Astrocyte (in vitro differentiated cells and primary cell): Measurements from ENCODE around the gene MTCH1. TPM values are rescaled to one million over a fixed set of nuclear protein-coding genes. Genes with fewer than 3 reads are reported as not detected.

Experiments
- DNase-seq: peaks from one replicate; pipeline ENCODE4 v3.0.0-alpha.2; 2010; ENCODE audit warnings: low read depth
- FAIRE-seq: peaks from 2 replicates; lab custom pipeline; 2011; peaks lifted over from hg19 to GRCh38; lab: Jason Lieb, UNC
- H2AFZ ChIP-seq: 2 replicates; pipeline ENCODE4 v1.6.0; 2012; ENCODE audit warnings: low read depth, low read length, inconsistent platforms
- H3K27ac ChIP-seq: 2 replicates; pipeline ENCODE4 v1.5.1; 2011; ENCODE audit warnings: low read depth, low read length, inconsistent platforms
- H3K27me3 ChIP-seq: 2 replicates; pipeline ENCODE4 v1.6.0; 2011; ENCODE audit warnings: low read length, inconsistent platforms; ENCODE audit not compliant: insufficient read depth
- H3K36me3 ChIP-seq: 2 replicates; pipeline ENCODE4 v1.5.1; 2011; ENCODE audit warnings: low read length, inconsistent platforms; ENCODE audit not compliant: insufficient read depth
- H3K4me1 ChIP-seq: 2 replicates; pipeline ENCODE4 v1.5.1; 2011; ENCODE audit warnings: low read length, inconsistent platforms; ENCODE audit not compliant: insufficient read depth
- H3K4me2 ChIP-seq: 2 replicates; pipeline ENCODE4 v1.6.0; 2012; ENCODE audit warnings: low read length, inconsistent platforms
- H3K4me3 ChIP-seq: 2 replicates; pipeline ENCODE4 v1.5.1; 2011; ENCODE audit warnings: low read depth, mild to moderate bottlenecking, low read length, inconsistent platforms; ENCODE audit not compliant: insufficient read depth
- H3K79me2 ChIP-seq: 2 replicates; pipeline ENCODE4 v1.6.0; 2012; ENCODE audit warnings: mild to moderate bottlenecking, low read length, inconsistent platforms; ENCODE audit not compliant: insufficient read depth
- H3K9ac ChIP-seq: 2 replicates; pipeline ENCODE4 v1.6.0; 2012; ENCODE audit warnings: mild to moderate bottlenecking, low read length, inconsistent platforms
- H3K9me3 ChIP-seq: 2 replicates; pipeline ENCODE4 v1.5.1; 2012; ENCODE audit warnings: low read depth, mild to moderate bottlenecking, low read length, inconsistent platforms; ENCODE audit not compliant: insufficient read depth
- H4K20me1 ChIP-seq: 2 replicates; pipeline ENCODE4 v1.6.0; 2012; ENCODE audit warnings: low read length, inconsistent platforms; ENCODE audit not compliant: insufficient read depth
- H3K27ac Mint-ChIP-seq: one replicate; pipeline ENCODE4 v1.8.0; 2021; ENCODE audit warnings: mild to moderate bottlenecking, mixed read lengths; ENCODE audit not compliant: unreplicated experiment
- H3K27me3 Mint-ChIP-seq: one replicate; pipeline ENCODE4 v1.8.0; 2021; ENCODE audit warnings: low read depth, mixed read lengths; ENCODE audit not compliant: unreplicated experiment
- H3K36me3 Mint-ChIP-seq: one replicate; pipeline ENCODE4 v1.8.0; 2021; ENCODE audit warnings: low read depth, mixed read lengths; ENCODE audit not compliant: unreplicated experiment
- H3K4me1 Mint-ChIP-seq: one replicate; pipeline ENCODE4 v1.8.0; 2021; ENCODE audit warnings: low read depth, mixed read lengths; ENCODE audit not compliant: unreplicated experiment
- H3K4me3 Mint-ChIP-seq: one replicate; pipeline ENCODE4 v1.8.0; 2021; ENCODE audit warnings: mild to moderate bottlenecking, moderate library complexity, mixed read lengths; ENCODE audit not compliant: unreplicated experiment
- H3K9me3 Mint-ChIP-seq: one replicate; pipeline ENCODE4 v1.8.0; 2021; ENCODE audit warnings: mild to moderate bottlenecking, mixed read lengths; ENCODE audit not compliant: unreplicated experiment
- CTCF ChIP-seq: IDR thresholded peaks from 2 replicates; pipeline ENCODE4 v1.5.1; 2011; ENCODE audit warnings: low read depth, mild to moderate bottlenecking, inconsistent platforms, low read length, moderate library complexity; ENCODE audit not compliant: insufficient read depth
- EZH2 ChIP-seq: IDR thresholded peaks from 2 replicates; pipeline ENCODE4 v1.6.1; 2012; ENCODE audit warnings: mild to moderate bottlenecking, low read length, inconsistent platforms; ENCODE audit not compliant: insufficient read depth
- total RNA-seq: library from RNA; stranded (reverse); gene quantifications from 2 replicates; pipeline ENCODE4 v1.2.1, GENCODE V29; 2021

Gene MTCH1
- total RNA-seq, 1 donor from 2014 or later = 311 TPM

DNA sequence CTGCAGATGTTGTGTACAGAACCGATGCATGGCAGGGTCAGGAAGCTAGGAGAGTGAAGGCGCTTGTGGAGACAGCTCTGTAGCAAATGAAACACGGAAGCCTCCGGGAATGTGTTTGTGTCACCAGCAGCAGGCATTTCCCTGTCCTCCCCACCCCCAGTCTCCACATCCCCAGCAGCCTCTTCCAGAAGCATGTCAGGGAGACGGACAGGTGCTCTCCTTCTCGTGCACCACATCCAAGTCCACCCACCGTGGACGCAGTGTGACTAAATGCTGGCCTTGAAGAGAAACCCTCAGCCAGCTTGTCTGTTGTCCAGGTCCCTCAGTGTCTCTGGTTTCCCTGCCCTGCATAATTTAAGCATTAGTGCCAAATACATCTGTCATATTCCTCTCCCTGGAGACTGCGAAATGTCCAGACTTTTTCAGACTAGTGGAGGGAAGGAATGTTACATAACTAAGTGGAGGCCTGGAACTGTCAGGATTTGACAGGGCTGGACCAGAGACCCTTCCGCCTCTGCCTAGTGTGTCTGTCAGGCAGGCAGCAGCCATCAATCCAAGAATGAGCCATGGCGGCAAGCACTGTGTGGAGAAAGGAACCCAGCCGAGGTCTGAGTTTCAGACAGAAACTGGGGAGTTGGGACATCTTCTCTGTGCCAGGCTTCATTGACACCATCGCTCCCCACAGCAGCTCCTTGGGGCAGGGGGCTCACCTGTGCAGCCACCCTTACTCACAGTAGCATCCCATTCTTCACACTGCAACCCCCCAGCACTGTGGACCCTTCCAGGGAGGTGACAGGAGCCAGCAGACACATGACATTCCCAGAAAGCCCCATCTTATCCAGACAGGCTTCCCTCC lies 58.1 kb downstream of the MTCH1 start:
- H3K27ac Mint-ChIP-seq = peak overlapping the region; percentile 82
- H3K4me1 ChIP-seq = peaks cover 21% of the 10 kb centered on the region
- H3K27me3 Mint-ChIP-seq = no peaks in the 10 kb centered on the region
- no peaks in the 10 kb centered on the region for H3K9me3 ChIP-seq
- H3K4me1 Mint-ChIP-seq = peaks cover 42% of the 10 kb centered on the region
- TF ChIP-seq EZH2 = no peak
- TF ChIP-seq CTCF = no peak
- H3K9ac ChIP-seq = no peak overlapping the region
- peaks cover 3% of the 10 kb centered on the region for H3K36me3 Mint-ChIP-seq
- FAIRE-seq (no peak), DNase-seq (peak; percentile 36)
- H3K79me2 ChIP-seq = no peaks in the 10 kb centered on the region
- no peak overlapping the region for H3K4me2 ChIP-seq
- no peaks in the 10 kb centered on the region for H4K20me1 ChIP-seq
- H3K4me3 Mint-ChIP-seq = no peak overlapping the region
- no peak overlapping the region for H3K4me3 ChIP-seq
- no peak overlapping the region for H2AFZ ChIP-seq
- H3K36me3 ChIP-seq = peaks cover 10% of the 10 kb centered on the region
- H3K9me3 Mint-ChIP-seq = no peaks in the 10 kb centered on the region
- no peak overlapping the region for H3K27ac ChIP-seq
- H3K27me3 ChIP-seq = no peaks in the 10 kb centered on the region

DNA sequence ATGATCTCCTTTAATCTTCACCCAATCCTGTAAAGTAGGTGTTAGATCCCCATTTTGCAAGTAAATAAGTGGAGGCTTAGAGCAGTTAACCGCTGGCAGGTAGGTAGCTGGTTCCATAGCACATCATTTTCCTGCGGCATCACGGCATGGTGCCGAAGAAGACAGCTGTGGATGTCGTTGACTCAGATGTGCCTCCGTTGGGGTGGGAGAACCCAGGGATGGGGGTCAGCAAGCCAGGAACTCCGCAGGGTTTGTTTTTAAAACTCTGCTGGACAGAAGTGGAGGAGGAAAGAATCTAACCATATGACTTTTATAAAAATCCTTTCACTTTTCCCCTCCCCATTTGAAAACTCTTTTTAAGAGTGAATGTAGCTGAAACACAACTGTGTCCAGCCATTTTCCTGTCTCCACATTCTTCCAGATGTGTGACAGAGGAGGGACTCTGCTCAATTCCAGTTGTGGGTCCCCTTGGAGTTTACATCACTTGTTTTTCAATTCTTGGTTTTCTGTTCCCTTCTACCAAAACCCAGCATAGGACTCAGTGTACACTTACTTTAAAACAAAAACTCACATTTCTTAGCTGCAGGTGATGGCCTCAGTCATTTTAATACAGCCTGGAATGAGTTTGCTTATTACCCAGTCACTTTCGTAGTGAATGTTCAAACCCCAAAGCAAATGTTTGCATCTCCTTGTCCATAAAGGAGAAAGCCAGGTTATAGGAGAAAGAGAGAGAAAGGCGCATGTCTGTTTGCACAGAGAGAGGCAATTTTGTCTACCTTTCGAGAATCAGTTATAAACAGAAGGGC lies 59.1 kb downstream of the MTCH1 start:
- no peak for FAIRE-seq

GRCh38 chr6:36925809-36926208 lies 60.2 kb downstream of the MTCH1 start:
- H3K9ac ChIP-seq = no peak overlapping the region
- H3K36me3 Mint-ChIP-seq = peaks cover 5% of the 10 kb centered on the region
- H3K27ac Mint-ChIP-seq = no peak overlapping the region
- H3K4me3 Mint-ChIP-seq = no peak overlapping the region
- peaks cover 21% of the 10 kb centered on the region for H3K4me1 ChIP-seq
- H3K9me3 Mint-ChIP-seq = no peaks in the 10 kb centered on the region
- TF ChIP-seq EZH2 (no peak), CTCF (no peak)
- H3K79me2 ChIP-seq = no peaks in the 10 kb centered on the region
- no peaks in the 10 kb centered on the region for H3K27me3 ChIP-seq
- no peaks in the 10 kb centered on the region for H3K27me3 Mint-ChIP-seq
- no peak overlapping the region for H3K4me3 ChIP-seq
- peaks cover 10% of the 10 kb centered on the region for H3K36me3 ChIP-seq
- DNase-seq (no peak), FAIRE-seq (no peak)
- H3K4me2 ChIP-seq = no peak overlapping the region
- H4K20me1 ChIP-seq = no peaks in the 10 kb centered on the region
- no peak overlapping the region for H3K27ac ChIP-seq
- peaks cover 40% of the 10 kb centered on the region for H3K4me1 Mint-ChIP-seq
- no peaks in the 10 kb centered on the region for H3K9me3 ChIP-seq
- no peak overlapping the region for H2AFZ ChIP-seq

More for the DNA sequence above, 59.1 kb downstream of the MTCH1 start:
- DNase-seq = no peak
- Histone ChIP-seq H3K27ac (no peak overlapping the region), H3K9me3 (no peaks in the 10 kb centered on the region), H4K20me1 (no peaks in the 10 kb centered on the region), H3K4me3 (no peak overlapping the region), H3K4me1 (peaks cover 21% of the 10 kb centered on the region), H3K4me2 (peak overlapping the region; percentile 33), H3K79me2 (no peaks in the 10 kb centered on the region), H3K36me3 (peaks cover 10% of the 10 kb centered on the region), H3K9ac (no peak overlapping the region), H2AFZ (no peak overlapping the region), H3K27me3 (no peaks in the 10 kb centered on the region)
- H3K27me3 Mint-ChIP-seq = no peaks in the 10 kb centered on the region
- H3K9me3 Mint-ChIP-seq = no peaks in the 10 kb centered on the region
- TF ChIP-seq EZH2 = no peak
- H3K4me3 Mint-ChIP-seq = no peak overlapping the region
- H3K36me3 Mint-ChIP-seq = peaks cover 3% of the 10 kb centered on the region
- peaks cover 40% of the 10 kb centered on the region for H3K4me1 Mint-ChIP-seq
- peak overlapping the region; percentile 15 for H3K27ac Mint-ChIP-seq
